WTC11 (cell line): Measurements from ENCODE around the gene LARP1. TPM values are rescaled to one million over a fixed set of nuclear protein-coding genes. Genes with fewer than 3 reads are reported as not detected.
A peak's percentile ranks its signal among the peaks of the same experiment; 100 is the strongest.

Experiments used
- ATAC-seq: fragments of 200-7000 bp; cut with Tn5 transposase; 2 replicates; pipeline ENCODE4 v1.10.0; 2021; ENCODE audit warnings: mild to moderate bottlenecking, moderate library complexity
- CTCF ChIA-PET: fragments of 300-600 bp; sonication (Branson Sonifier 250); formaldehyde crosslinking; loops from one replicate; lab custom pipeline; 2021; ENCODE audit warnings: antibody characterized with exemption; lab: Charles Lee
- POLR2A ChIA-PET: fragments of 350-600 bp; sonication (Branson Sonifier 250); formaldehyde crosslinking; loops from one replicate; lab custom pipeline; 2021; ENCODE audit warnings: antibody characterized with exemption; lab: Charles Lee
- DNase-seq: peaks from one replicate; pipeline ENCODE4 v3.0.0; 2021; ENCODE audit warnings: low spot score
- H3K27ac Mint-ChIP-seq: 2 replicates; pipeline ENCODE4 v1.8.0; 2021; ENCODE audit warnings: mixed read lengths
- H3K27me3 Mint-ChIP-seq: 2 replicates; pipeline ENCODE4 v1.8.0; 2021; ENCODE audit warnings: low read depth, mild to moderate bottlenecking, moderate library complexity, mixed read lengths
- H3K36me3 Mint-ChIP-seq: 2 replicates; pipeline ENCODE4 v1.8.0; 2021; ENCODE audit warnings: mixed read lengths
- H3K4me1 Mint-ChIP-seq: 2 replicates; pipeline ENCODE4 v1.8.0; 2022; ENCODE audit warnings: mixed read lengths
- H3K4me3 Mint-ChIP-seq: 2 replicates; pipeline ENCODE4 v1.8.0; 2021; ENCODE audit warnings: mild to moderate bottlenecking, moderate library complexity, mixed read lengths
- H3K9me3 Mint-ChIP-seq: 2 replicates; pipeline ENCODE4 v1.8.0; 2021; ENCODE audit warnings: mixed read lengths
- CBFB ChIP-seq: sonication (generic); formaldehyde crosslinking; IDR thresholded peaks from 2 replicates; pipeline ENCODE4 v1.8.1; 2022; ENCODE audit warnings: mild to moderate bottlenecking, low read depth, missing genetic modification reagents
- E2F4 ChIP-seq: sonication (generic); formaldehyde crosslinking; IDR thresholded peaks from 2 replicates; pipeline ENCODE4 v1.8.1; 2022; ENCODE audit warnings: low read depth, mild to moderate bottlenecking, moderate library complexity, missing genetic modification reagents, borderline replicate concordance
- ERG ChIP-seq: fragments of 250-450 bp; sonication (Bioruptor Pico); IDR thresholded peaks from 2 replicates; pipeline ENCODE4 v1.8.0; 2021; ENCODE audit warnings: mild to moderate bottlenecking
- ETV6 ChIP-seq: sonication (generic); formaldehyde crosslinking; IDR thresholded peaks from 2 replicates; pipeline ENCODE4 v1.8.1; 2022; ENCODE audit warnings: mild to moderate bottlenecking, missing genetic modification reagents
- GABPB1 ChIP-seq: sonication (generic); formaldehyde crosslinking; IDR thresholded peaks from 2 replicates; pipeline ENCODE4 v1.8.1; 2023; ENCODE audit warnings: mild to moderate bottlenecking, missing genetic modification reagents
- GRHL2 ChIP-seq: fragments of 250-450 bp; sonication (Bioruptor Pico); IDR thresholded peaks from 2 replicates; pipeline ENCODE4 v1.8.0; 2022; ENCODE audit warnings: mild to moderate bottlenecking, moderate library complexity; ENCODE audit not compliant: insufficient replicate concordance, severe bottlenecking
- HMGA2 ChIP-seq: fragments of 250-450 bp; sonication (Bioruptor Pico); IDR thresholded peaks from 2 replicates; pipeline ENCODE4 v1.4.0; 2021; ENCODE audit warnings: mild to moderate bottlenecking, moderate library complexity
- NFATC4 ChIP-seq: fragments of 250-450 bp; sonication (Bioruptor Pico); IDR thresholded peaks from 2 replicates; pipeline ENCODE4 v1.9.0; 2021; ENCODE audit warnings: mild to moderate bottlenecking
- NFE2L1 ChIP-seq: sonication (generic); formaldehyde crosslinking; IDR thresholded peaks from 2 replicates; pipeline ENCODE4 v1.8.1; 2023; ENCODE audit warnings: missing genetic modification reagents
- NR1H2 ChIP-seq: sonication (generic); formaldehyde crosslinking; IDR thresholded peaks from 2 replicates; pipeline ENCODE4 v1.9.0; 2021; ENCODE audit warnings: mild to moderate bottlenecking, moderate library complexity, missing genetic modification reagents
- PREB ChIP-seq: sonication (generic); formaldehyde crosslinking; IDR thresholded peaks from 2 replicates; pipeline ENCODE4 v1.8.1; 2022; ENCODE audit warnings: mild to moderate bottlenecking, missing genetic modification reagents, moderate library complexity, borderline replicate concordance
- PRRX2 ChIP-seq: fragments of 250-450 bp; sonication (Bioruptor Pico); IDR thresholded peaks from 2 replicates; pipeline ENCODE4 v1.8.0; 2021; ENCODE audit warnings: mild to moderate bottlenecking
- SOX15 ChIP-seq: fragments of 250-450 bp; sonication (Bioruptor Pico); IDR thresholded peaks from 2 replicates; pipeline ENCODE4 v1.9.0; 2021; ENCODE audit warnings: mild to moderate bottlenecking
- TEAD1 ChIP-seq: sonication (generic); formaldehyde crosslinking; IDR thresholded peaks from 2 replicates; pipeline ENCODE4 v1.8.0; 2022; ENCODE audit warnings: mild to moderate bottlenecking, missing genetic modification reagents
- TP53 ChIP-seq: sonication (generic); formaldehyde crosslinking; IDR thresholded peaks from 2 replicates; pipeline ENCODE4 v1.8.1; 2023; ENCODE audit warnings: mild to moderate bottlenecking, missing genetic modification reagents
- ZNF396 ChIP-seq: fragments of 250-450 bp; sonication (Bioruptor Pico); IDR thresholded peaks from 2 replicates; pipeline ENCODE4 v1.8.0; 2021; ENCODE audit warnings: mild to moderate bottlenecking, moderate library complexity, borderline replicate concordance
- ZNF425 ChIP-seq: fragments of 250-450 bp; sonication (Bioruptor Pico); conservative IDR thresholded peaks from 2 replicates; pipeline ENCODE4 v1.9.0; 2021; ENCODE audit warnings: mild to moderate bottlenecking
- total RNA-seq: library from RNA; stranded (reverse); gene quantifications from 3 replicates; pipeline ENCODE4 v1.2.3, GENCODE V29; 2021
- TF ChIP-seq, protein P1 (sequence below): sonication (generic); formaldehyde crosslinking; IDR thresholded peaks from 2 replicates; pipeline ENCODE4 v1.8.0; 2023; ENCODE audit warnings: missing genetic modification reagents
- TF ChIP-seq, protein P2 (sequence below): fragments of 250-450 bp; sonication (Bioruptor Pico); IDR thresholded peaks from 2 replicates; pipeline ENCODE4 v1.9.0; 2021; ENCODE audit warnings: mild to moderate bottlenecking
- TF ChIP-seq, protein P3 (sequence below): sonication (generic); formaldehyde crosslinking; IDR thresholded peaks from 2 replicates; pipeline ENCODE4 v1.8.0; 2023; ENCODE audit warnings: mild to moderate bottlenecking, missing genetic modification reagents
- TF ChIP-seq, protein P4 (sequence below): sonication (generic); formaldehyde crosslinking; IDR thresholded peaks from 2 replicates; pipeline ENCODE4 v1.8.1; 2023; ENCODE audit warnings: mild to moderate bottlenecking, missing genetic modification reagents
- TF ChIP-seq, protein P5 (sequence below): sonication (generic); formaldehyde crosslinking; IDR thresholded peaks from 2 replicates; pipeline ENCODE4 v1.8.0; 2022; ENCODE audit warnings: mild to moderate bottlenecking, missing genetic modification reagents

Gene LARP1
- total RNA-seq, 1 experiment from 2014 or later = 406 TPM

DNA sequence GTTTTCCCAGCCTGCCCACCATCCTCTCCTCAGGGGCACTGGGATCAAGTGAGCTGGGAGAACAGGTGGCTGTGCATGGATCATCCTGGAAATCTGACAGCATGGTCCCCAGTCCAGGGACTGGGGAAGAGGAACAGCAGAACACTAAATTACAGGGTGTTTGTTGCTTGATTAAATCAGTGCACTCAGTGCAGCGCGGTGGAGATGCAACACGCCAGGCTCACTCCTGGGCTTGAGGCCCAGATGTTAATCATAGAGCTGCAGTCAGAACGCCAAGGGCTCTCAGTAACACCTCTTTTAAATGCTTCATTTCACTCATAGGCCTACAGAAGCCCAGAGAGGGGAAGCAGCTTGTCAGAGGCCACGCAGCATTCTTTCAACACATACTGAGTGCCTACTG, 14.2 kb upstream of the LARP1 start (continued):
- TF ChIP-seq, protein P1, sequence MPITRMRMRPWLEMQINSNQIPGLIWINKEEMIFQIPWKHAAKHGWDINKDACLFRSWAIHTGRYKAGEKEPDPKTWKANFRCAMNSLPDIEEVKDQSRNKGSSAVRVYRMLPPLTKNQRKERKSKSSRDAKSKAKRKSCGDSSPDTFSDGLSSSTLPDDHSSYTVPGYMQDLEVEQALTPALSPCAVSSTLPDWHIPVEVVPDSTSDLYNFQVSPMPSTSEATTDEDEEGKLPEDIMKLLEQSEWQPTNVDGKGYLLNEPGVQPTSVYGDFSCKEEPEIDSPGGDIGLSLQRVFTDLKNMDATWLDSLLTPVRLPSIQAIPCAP = no peak
- no peak for TF ChIP-seq ZNF396 (CRISPR knock-in tag)
- no peak for TF ChIP-seq ZNF425 (CRISPR knock-in tag)
- no peak for TF ChIP-seq CBFB (CRISPR knock-in tag)
- TF ChIP-seq, protein P2, sequence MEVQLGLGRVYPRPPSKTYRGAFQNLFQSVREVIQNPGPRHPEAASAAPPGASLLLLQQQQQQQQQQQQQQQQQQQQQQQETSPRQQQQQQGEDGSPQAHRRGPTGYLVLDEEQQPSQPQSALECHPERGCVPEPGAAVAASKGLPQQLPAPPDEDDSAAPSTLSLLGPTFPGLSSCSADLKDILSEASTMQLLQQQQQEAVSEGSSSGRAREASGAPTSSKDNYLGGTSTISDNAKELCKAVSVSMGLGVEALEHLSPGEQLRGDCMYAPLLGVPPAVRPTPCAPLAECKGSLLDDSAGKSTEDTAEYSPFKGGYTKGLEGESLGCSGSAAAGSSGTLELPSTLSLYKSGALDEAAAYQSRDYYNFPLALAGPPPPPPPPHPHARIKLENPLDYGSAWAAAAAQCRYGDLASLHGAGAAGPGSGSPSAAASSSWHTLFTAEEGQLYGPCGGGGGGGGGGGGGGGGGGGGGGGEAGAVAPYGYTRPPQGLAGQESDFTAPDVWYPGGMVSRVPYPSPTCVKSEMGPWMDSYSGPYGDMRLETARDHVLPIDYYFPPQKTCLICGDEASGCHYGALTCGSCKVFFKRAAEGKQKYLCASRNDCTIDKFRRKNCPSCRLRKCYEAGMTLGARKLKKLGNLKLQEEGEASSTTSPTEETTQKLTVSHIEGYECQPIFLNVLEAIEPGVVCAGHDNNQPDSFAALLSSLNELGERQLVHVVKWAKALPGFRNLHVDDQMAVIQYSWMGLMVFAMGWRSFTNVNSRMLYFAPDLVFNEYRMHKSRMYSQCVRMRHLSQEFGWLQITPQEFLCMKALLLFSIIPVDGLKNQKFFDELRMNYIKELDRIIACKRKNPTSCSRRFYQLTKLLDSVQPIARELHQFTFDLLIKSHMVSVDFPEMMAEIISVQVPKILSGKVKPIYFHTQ (CRISPR knock-in tag) = no peak
- TF ChIP-seq NFATC4 (CRISPR knock-in tag) = no peak
- no peak for TF ChIP-seq TP53 (CRISPR knock-in tag)

DNA sequence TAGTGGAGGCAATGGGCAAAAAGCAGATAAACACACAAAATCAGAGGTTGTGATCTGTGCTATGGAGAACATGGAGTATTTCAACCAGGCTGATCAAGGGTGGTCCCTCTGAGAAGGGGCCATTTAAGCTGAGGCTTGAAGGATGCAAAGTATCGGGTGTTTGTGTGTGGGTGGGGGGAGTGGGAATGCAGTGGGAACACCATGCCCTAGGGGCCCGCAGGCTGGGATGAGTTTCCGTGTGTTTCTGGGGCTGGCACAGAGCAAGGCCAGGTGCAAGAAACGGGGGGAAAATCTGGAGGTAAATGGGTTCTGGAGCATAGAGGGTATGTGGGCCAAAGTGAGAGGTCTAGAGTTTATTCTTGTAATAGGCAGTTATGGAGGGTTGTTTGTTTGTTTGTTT, 13.8 kb upstream of the LARP1 start:
- no peak overlapping the region for H3K4me3 Mint-ChIP-seq
- CTCF ChIA-PET = interaction anchor here (1.5 kb wide), 1 partner anchor 17 kb away, joined by 3 read pairs; no protein-coding TSS in a partner anchor
- H3K36me3 Mint-ChIP-seq = peaks cover 9% of the 10 kb centered on the region
- peaks cover 29% of the 10 kb centered on the region for H3K4me1 Mint-ChIP-seq
- H3K27ac Mint-ChIP-seq = peak overlapping the region; percentile 26
- DNase-seq = no peak
- POLR2A ChIA-PET = interaction anchor here (0.6 kb wide), 1 partner anchor 711 kb away, joined by 7 read pairs; no protein-coding TSS in a partner anchor
- no peaks in the 10 kb centered on the region for H3K27me3 Mint-ChIP-seq
- H3K9me3 Mint-ChIP-seq = no peaks in the 10 kb centered on the region
- no peak for ATAC-seq
- TF ChIP-seq GRHL2 (CRISPR knock-in tag) (no peak), NR1H2 (CRISPR knock-in tag) (no peak), NFE2L1 (CRISPR knock-in tag) (no peak), GABPB1 (no peak), E2F4 (CRISPR knock-in tag) (no peak), SOX15 (CRISPR knock-in tag) (no peak), ETV6 (CRISPR knock-in tag) (no peak), HMGA2 (no peak), PRRX2 (no peak), ERG (CRISPR knock-in tag) (no peak), TEAD1 (CRISPR knock-in tag) (no peak), PREB (no peak)
- TF ChIP-seq, protein P3, sequence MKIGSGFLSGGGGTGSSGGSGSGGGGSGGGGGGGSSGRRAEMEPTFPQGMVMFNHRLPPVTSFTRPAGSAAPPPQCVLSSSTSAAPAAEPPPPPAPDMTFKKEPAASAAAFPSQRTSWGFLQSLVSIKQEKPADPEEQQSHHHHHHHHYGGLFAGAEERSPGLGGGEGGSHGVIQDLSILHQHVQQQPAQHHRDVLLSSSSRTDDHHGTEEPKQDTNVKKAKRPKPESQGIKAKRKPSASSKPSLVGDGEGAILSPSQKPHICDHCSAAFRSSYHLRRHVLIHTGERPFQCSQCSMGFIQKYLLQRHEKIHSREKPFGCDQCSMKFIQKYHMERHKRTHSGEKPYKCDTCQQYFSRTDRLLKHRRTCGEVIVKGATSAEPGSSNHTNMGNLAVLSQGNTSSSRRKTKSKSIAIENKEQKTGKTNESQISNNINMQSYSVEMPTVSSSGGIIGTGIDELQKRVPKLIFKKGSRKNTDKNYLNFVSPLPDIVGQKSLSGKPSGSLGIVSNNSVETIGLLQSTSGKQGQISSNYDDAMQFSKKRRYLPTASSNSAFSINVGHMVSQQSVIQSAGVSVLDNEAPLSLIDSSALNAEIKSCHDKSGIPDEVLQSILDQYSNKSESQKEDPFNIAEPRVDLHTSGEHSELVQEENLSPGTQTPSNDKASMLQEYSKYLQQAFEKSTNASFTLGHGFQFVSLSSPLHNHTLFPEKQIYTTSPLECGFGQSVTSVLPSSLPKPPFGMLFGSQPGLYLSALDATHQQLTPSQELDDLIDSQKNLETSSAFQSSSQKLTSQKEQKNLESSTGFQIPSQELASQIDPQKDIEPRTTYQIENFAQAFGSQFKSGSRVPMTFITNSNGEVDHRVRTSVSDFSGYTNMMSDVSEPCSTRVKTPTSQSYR (CRISPR knock-in tag) = no peak
- TF ChIP-seq, protein P4, sequence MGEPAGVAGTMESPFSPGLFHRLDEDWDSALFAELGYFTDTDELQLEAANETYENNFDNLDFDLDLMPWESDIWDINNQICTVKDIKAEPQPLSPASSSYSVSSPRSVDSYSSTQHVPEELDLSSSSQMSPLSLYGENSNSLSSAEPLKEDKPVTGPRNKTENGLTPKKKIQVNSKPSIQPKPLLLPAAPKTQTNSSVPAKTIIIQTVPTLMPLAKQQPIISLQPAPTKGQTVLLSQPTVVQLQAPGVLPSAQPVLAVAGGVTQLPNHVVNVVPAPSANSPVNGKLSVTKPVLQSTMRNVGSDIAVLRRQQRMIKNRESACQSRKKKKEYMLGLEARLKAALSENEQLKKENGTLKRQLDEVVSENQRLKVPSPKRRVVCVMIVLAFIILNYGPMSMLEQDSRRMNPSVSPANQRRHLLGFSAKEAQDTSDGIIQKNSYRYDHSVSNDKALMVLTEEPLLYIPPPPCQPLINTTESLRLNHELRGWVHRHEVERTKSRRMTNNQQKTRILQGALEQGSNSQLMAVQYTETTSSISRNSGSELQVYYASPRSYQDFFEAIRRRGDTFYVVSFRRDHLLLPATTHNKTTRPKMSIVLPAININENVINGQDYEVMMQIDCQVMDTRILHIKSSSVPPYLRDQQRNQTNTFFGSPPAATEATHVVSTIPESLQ (CRISPR knock-in tag) = no peak
- TF ChIP-seq, protein P5, sequence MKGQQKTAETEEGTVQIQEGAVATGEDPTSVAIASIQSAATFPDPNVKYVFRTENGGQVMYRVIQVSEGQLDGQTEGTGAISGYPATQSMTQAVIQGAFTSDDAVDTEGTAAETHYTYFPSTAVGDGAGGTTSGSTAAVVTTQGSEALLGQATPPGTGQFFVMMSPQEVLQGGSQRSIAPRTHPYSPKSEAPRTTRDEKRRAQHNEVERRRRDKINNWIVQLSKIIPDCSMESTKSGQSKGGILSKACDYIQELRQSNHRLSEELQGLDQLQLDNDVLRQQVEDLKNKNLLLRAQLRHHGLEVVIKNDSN (CRISPR knock-in tag) = no peak
